Sigmoid colon (tissue), 4 donors: ENCODE measurements around the gene CLTCL1.

Experiments
- POLR2A ChIP-seq, 2 donors: fragments of 450-650 bp; IDR thresholded peaks; one replicate each; pipeline ENCODE4 v1.6.1; 2016; ENCODE audit warnings: antibody characterized with exemption in 2 of 2, mild to moderate bottlenecking in 2 of 2, moderate library complexity in 2 of 2
- POLR2AphosphoS5 ChIP-seq, 4 donors: sonication (generic); formaldehyde crosslinking; IDR thresholded peaks; one replicate each; pipeline ENCODE4 v1.6.1; 2017; ENCODE audit warnings: antibody characterized with exemption in 4 of 4
- TF ChIP-seq, protein P1 (sequence below), 4 experiments: fragments of 450-650 bp in 3 of 4; fragments of 200-600 bp in 1 of 4; IDR thresholded peaks; one replicate each; pipeline ENCODE4 v1.5.1; 2016 to 2019; ENCODE audit warnings: antibody characterized with exemption in 4 of 4, mild to moderate bottlenecking in 3 of 4, moderate library complexity in 2 of 4

- TF ChIP-seq POLR2A (IDR thresholded peaks at IDR 0.05) (no peak), POLR2AphosphoS5 (IDR thresholded peaks at IDR 0.05) (no peak)
- TF ChIP-seq, protein P1, sequence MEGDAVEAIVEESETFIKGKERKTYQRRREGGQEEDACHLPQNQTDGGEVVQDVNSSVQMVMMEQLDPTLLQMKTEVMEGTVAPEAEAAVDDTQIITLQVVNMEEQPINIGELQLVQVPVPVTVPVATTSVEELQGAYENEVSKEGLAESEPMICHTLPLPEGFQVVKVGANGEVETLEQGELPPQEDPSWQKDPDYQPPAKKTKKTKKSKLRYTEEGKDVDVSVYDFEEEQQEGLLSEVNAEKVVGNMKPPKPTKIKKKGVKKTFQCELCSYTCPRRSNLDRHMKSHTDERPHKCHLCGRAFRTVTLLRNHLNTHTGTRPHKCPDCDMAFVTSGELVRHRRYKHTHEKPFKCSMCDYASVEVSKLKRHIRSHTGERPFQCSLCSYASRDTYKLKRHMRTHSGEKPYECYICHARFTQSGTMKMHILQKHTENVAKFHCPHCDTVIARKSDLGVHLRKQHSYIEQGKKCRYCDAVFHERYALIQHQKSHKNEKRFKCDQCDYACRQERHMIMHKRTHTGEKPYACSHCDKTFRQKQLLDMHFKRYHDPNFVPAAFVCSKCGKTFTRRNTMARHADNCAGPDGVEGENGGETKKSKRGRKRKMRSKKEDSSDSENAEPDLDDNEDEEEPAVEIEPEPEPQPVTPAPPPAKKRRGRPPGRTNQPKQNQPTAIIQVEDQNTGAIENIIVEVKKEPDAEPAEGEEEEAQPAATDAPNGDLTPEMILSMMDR (IDR thresholded peaks at IDR 0.05), result no peak
Measured at GRCh38 chr22:19175026-19175601, 116.4 kb downstream of the CLTCL1 start.
